Measurements from ENCODE around the gene DCK. TPM values are rescaled to one million over a fixed set of nuclear protein-coding genes. Genes with fewer than 3 reads are reported as not detected.
A peak's percentile ranks its signal among the peaks of the same experiment; 100 is the strongest.

DCK gene
- total RNA-seq, 1 experiment from 2014 or later: 13.7 TPM

GRCh38 chr4:70991596-70991995 lies 1.9 kb upstream of the DCK start:
- peaks cover 0 to 18% (median 4%) of the 10 kb centered on the region in 3 experiments; a peak in 4 of 7 replicates for H3K36me3 Mint-ChIP-seq (ENCODE audit: insufficient read depth in 1 of 3, low read depth in 3 of 3)
- peaks cover 37 to 38% of the 10 kb centered on the region in 2 experiments for H3K4me1 Mint-ChIP-seq
- no CpG with 5 or more reads among the region's 2 CpGs for WGBS (ENCODE audit: extremely low coverage, insufficient read length, low lambda C conversion rate)
- Histone ChIP-seq H2AFZ (ENCODE audit: low read length) (no peak overlapping the region), H4K5ac (ENCODE audit: insufficient read length, low read depth, low read length) (no peak overlapping the region), H3K27ac (ENCODE audit: insufficient read length, low read depth, low read length) (no peak overlapping the region), H3K23ac (ENCODE audit: insufficient read length, low read depth, low read length) (no peak overlapping the region), H3T11ph (ENCODE audit: low read length) (no peak overlapping the region), H4K20me1 (ENCODE audit: control insufficient read depth, insufficient read depth, insufficient read length) (no peaks in the 10 kb centered on the region), H3K4me1 (ENCODE audit: insufficient read depth, low read length) (peaks cover 10% of the 10 kb centered on the region; the same call in 1 of the 2 replicates), H3K4ac (ENCODE audit: low read depth, low read length) (no peak overlapping the region), H2BK15ac (ENCODE audit: low read depth, low read length) (no peak overlapping the region), H2BK12ac (ENCODE audit: insufficient read length, low read depth, low read length) (no peak overlapping the region), H3K4me2 (ENCODE audit: insufficient read depth, insufficient read length, low read length) (no peak overlapping the region), H3K27me3 (ENCODE audit: insufficient read depth, low read length) (no peaks in the 10 kb centered on the region), H3K79me2 (ENCODE audit: insufficient read depth, low read length) (peaks cover 9% of the 10 kb centered on the region), H3K18ac (ENCODE audit: insufficient read length, low read depth, low read length) (no peak overlapping the region), H3K9ac (ENCODE audit: extremely low read depth, insufficient read length, low read length) (no peak overlapping the region), H3K9me3 (ENCODE audit: control insufficient read depth, low read depth, low read length) (no peaks in the 10 kb centered on the region), H4K8ac (replicated peaks; ENCODE audit: insufficient read length, low read depth, low read length) (no peak overlapping the region), H2BK5ac (ENCODE audit: insufficient read length, low read length) (no peak overlapping the region), H2BK120ac (ENCODE audit: low read depth, low read length, poor library complexity, severe bottlenecking) (no peak overlapping the region), H3K79me1 (ENCODE audit: insufficient read depth, low read depth, low read length, poor library complexity, severe bottlenecking) (no peaks in the 10 kb centered on the region), H3K56ac (ENCODE audit: insufficient read length, low read depth, low read length) (no peak overlapping the region), H3K23me2 (ENCODE audit: insufficient read length, low read depth, low read length, poor library complexity, severe bottlenecking) (peaks cover 5% of the 10 kb centered on the region), H3K14ac (ENCODE audit: insufficient read depth, low read length) (no peak overlapping the region), H2BK20ac (ENCODE audit: low read depth, low read length, poor library complexity, severe bottlenecking) (no peak overlapping the region), H4K91ac (ENCODE audit: insufficient read length, low read depth, low read length) (no peak overlapping the region), H2AK5ac (ENCODE audit: insufficient read length, low read length) (no peak overlapping the region)
- peaks cover 6% of the 10 kb centered on the region in 2 experiments; a peak in 4 of 5 replicates for H3K9me3 Mint-ChIP-seq
- DNase-seq: no peak
- H3K27ac Mint-ChIP-seq: peak overlapping the region in 1 of 3 experiments; percentile 86; a peak in 2 of 7 replicates
- H3K27me3 Mint-ChIP-seq (ENCODE audit: low read depth): no peaks in the 10 kb centered on the region
- H3K4me3 Mint-ChIP-seq: no peak overlapping the region
- no peak for TF ChIP-seq CTCF (conservative IDR thresholded peaks at IDR 0.05)

All from H9 (cell line).